ENCODE results near the gene MYO5C.

The MYO5C gene

GRCh38 chr15:52208306-52208946 is 87.2 kb downstream of the MYO5C start:
- DNase-seq (ENCODE audit: low read depth in 3 of 3, low spot score in 1 of 3), result peak; percentile 17 to 61 (median 37)

- DNase-seq (ENCODE audit: low read depth in 3 of 3, low spot score in 1 of 3), result no peak
These were observed 88.4 kb downstream of the MYO5C start for GRCh38 chr15:52207191-52207590.

- DNase-seq (ENCODE audit: low read depth in 3 of 3, low spot score in 1 of 3), result no peak
These were observed 89.2 kb downstream of the MYO5C start for GRCh38 chr15:52206446-52206845.

GRCh38 chr15:52204657-52205056 is 90.9 kb downstream of the MYO5C start:
- DNase-seq (ENCODE audit: low read depth in 3 of 3, low spot score in 1 of 3), result no peak

GRCh38 chr15:52200831-52201365 is 94.7 kb downstream of the MYO5C start:
- DNase-seq (ENCODE audit: low read depth in 3 of 3, low spot score in 1 of 3), result no peak

- DNase-seq (ENCODE audit: low read depth in 3 of 3, low spot score in 1 of 3), result no peak
These were observed 96.3 kb downstream of the MYO5C start for GRCh38 chr15:52199271-52199670.

- no peak for DNase-seq (ENCODE audit: low read depth in 3 of 3, low spot score in 1 of 3)
These were observed 98.7 kb downstream of the MYO5C start for GRCh38 chr15:52196891-52197290.

- no peak for DNase-seq (ENCODE audit: low read depth in 3 of 3, low spot score in 1 of 3)
These were observed 101.8 kb downstream of the MYO5C start for GRCh38 chr15:52193791-52194190.

- DNase-seq (ENCODE audit: low read depth in 3 of 3, low spot score in 1 of 3), result no peak
These were observed 102.3 kb downstream of the MYO5C start for GRCh38 chr15:52193321-52193720.

- no peak for DNase-seq (ENCODE audit: low read depth in 3 of 3, low spot score in 1 of 3)
These were observed 104.4 kb downstream of the MYO5C start, which contains the start of gene GNB5 for GRCh38 chr15:52191207-52191606. GNB5 (minus strand) TSS chr15:52191392; CDS start chr15:52184676, 6,716 bp downstream.

GRCh38 chr15:52186651-52187486 is 108.7 kb downstream of the MYO5C start:
- no peak for DNase-seq (ENCODE audit: low read depth in 3 of 3, low spot score in 1 of 3)

- DNase-seq (ENCODE audit: low read depth in 3 of 3, low spot score in 1 of 3), result no peak
These were observed 110.4 kb downstream of the MYO5C start for GRCh38 chr15:52185151-52185561.

GRCh38 chr15:52184721-52185120 is 110.9 kb downstream of the MYO5C start:
- no peak for DNase-seq (ENCODE audit: low read depth in 3 of 3, low spot score in 1 of 3)

GRCh38 chr15:52183562-52184173 is 111.9 kb downstream of the MYO5C start:
- no peak for DNase-seq (ENCODE audit: low read depth in 3 of 3, low spot score in 1 of 3)

- DNase-seq (ENCODE audit: low read depth in 3 of 3, low spot score in 1 of 3), result no peak
These were observed 113.4 kb downstream of the MYO5C start for GRCh38 chr15:52181938-52182780.

GRCh38 chr15:52180851-52181450 is 114.7 kb downstream of the MYO5C start:
- DNase-seq (ENCODE audit: low read depth in 3 of 3, low spot score in 1 of 3), result no peak

- DNase-seq (ENCODE audit: low read depth in 3 of 3, low spot score in 1 of 3), result peak in 2 of 3 donors; percentile 10 to 13
These were observed 115.3 kb downstream of the MYO5C start for GRCh38 chr15:52180196-52180835.

GRCh38 chr15:52179278-52180195 is 116.1 kb downstream of the MYO5C start:
- peak; percentile 64 to 73 (median 67) for DNase-seq (ENCODE audit: low read depth in 3 of 3, low spot score in 1 of 3)

- DNase-seq (ENCODE audit: low read depth in 3 of 3, low spot score in 1 of 3), result no peak
These were observed 116.8 kb downstream of the MYO5C start for GRCh38 chr15:52178765-52179164.
